ENCODE results near the gene RPRD1B. TPM values are rescaled to one million over a fixed set of nuclear protein-coding genes. Genes with fewer than 3 reads are reported as not detected.

RPRD1B gene
- total and polyA plus RNA-seq, 2 of the 8 experiments (the other 6 are each of a cell fraction or from before 2014, with no cell fraction given), result 10.3 to 20.9 TPM

- ChIA-PET CTCF (ENCODE audit: partially characterized antibody) (interaction anchor here (1.0 to 3.7 kb wide), 6 partner anchors 12 to 84 kb away, joined by 3 to 14 read pairs (median 4); no protein-coding TSS in a partner anchor), POLR2A (ENCODE audit: partially characterized antibody) (no interaction called here)
- H2BK15ac ChIP-seq (ENCODE audit: low read length), result no peak overlapping the region
- peak overlapping the region; percentile 27; the same call in 1 of the 2 replicates for H2BK12ac ChIP-seq (ENCODE audit: low read depth, low read length)
- no peak overlapping the region for H2AK5ac ChIP-seq (ENCODE audit: low read depth, low read length)
- H3K79me2 ChIP-seq (ENCODE audit: control insufficient read depth in 1 of 2, insufficient read depth in 2 of 2, low read length in 2 of 2), result no peaks in the 10 kb centered on the region
- H4K91ac ChIP-seq (replicated peaks; ENCODE audit: insufficient read length, low read length), result no peak overlapping the region
- no peak for DNase-seq (ENCODE audit: low read depth in 1 of 2, low spot score in 2 of 2)
- H3K36me3 ChIP-seq (ENCODE audit: control insufficient read depth in 2 of 4, insufficient read depth in 4 of 4, low read length in 3 of 4), result no peaks in the 10 kb centered on the region
- no peak overlapping the region for H4K8ac ChIP-seq (ENCODE audit: extremely low read depth, insufficient read depth, low read length)
- H3K4me1 ChIP-seq (replicated peaks in 1 of 4; ENCODE audit: control insufficient read depth in 3 of 4, insufficient read depth in 4 of 4, low read length in 3 of 4), result peaks cover 0 to 8% (median 0%) of the 10 kb centered on the region in 4 experiments; a peak in 2 of 7 replicates
- H2BK20ac ChIP-seq (ENCODE audit: low read length), result 0 out of 2 replicates have a peak overlapping the region, but pooled peaks have one; percentile 18
- no peak overlapping the region for H3K56ac ChIP-seq (replicated peaks; ENCODE audit: insufficient read length, low read depth, low read length)
- no peak overlapping the region for H3K23ac ChIP-seq (ENCODE audit: insufficient read length)
- H3K14ac ChIP-seq (ENCODE audit: insufficient read length), result no peak overlapping the region
- no peak overlapping the region for H2BK120ac ChIP-seq (replicated peaks; ENCODE audit: low read depth, low read length)
- no peaks in the 10 kb centered on the region for H3K79me1 ChIP-seq (ENCODE audit: low read depth, low read length)
- no peak overlapping the region for H3K4me2 ChIP-seq (ENCODE audit: insufficient read depth in 1 of 2, low read depth in 2 of 2, low read length in 2 of 2)
- no peaks in the 10 kb centered on the region for H3K27me3 ChIP-seq (replicated peaks in 1 of 4; ENCODE audit: control insufficient read depth in 3 of 4, extremely low read depth in 1 of 4, insufficient read depth in 3 of 4, low read length in 3 of 4)
- no peak overlapping the region for H4K5ac ChIP-seq (ENCODE audit: insufficient read length, low read depth, low read length)
- H2BK5ac ChIP-seq (ENCODE audit: low read depth, low read length), result no peak overlapping the region
- no peaks in the 10 kb centered on the region for H4K20me1 ChIP-seq (replicated peaks in 1 of 2; ENCODE audit: control insufficient read depth in 1 of 2, insufficient read depth in 2 of 2, low read length in 2 of 2)
- no peak overlapping the region for H3K4me3 ChIP-seq (ENCODE audit: extremely low read depth in 1 of 4, insufficient read depth in 2 of 4, low read depth in 3 of 4, low read length in 4 of 4)
- H3K18ac ChIP-seq (ENCODE audit: extremely low read depth, low read length), result no peak overlapping the region
- H3K4ac ChIP-seq (replicated peaks; ENCODE audit: insufficient read length, low read depth, low read length), result no peak overlapping the region
- H3K23me2 ChIP-seq (ENCODE audit: low read depth, low read length), result peaks cover 1% of the 10 kb centered on the region; the same call in 1 of the 2 replicates
- WGBS, 2 experiments (ENCODE audit: extremely low coverage in 1 of 2, insufficient coverage in 1 of 2, insufficient read length in 1 of 2, insufficient replicate concordance in 2 of 2, low coverage in 1 of 2, low lambda C conversion rate in 2 of 2, missing lambda C conversion rate in 1 of 2), result 89% methylated on average over 11 of the region's 11 CpGs; no CpG with 5 or more reads in 1 of the 2 experiments
- FAIRE-seq, result no peak
- H3K9ac ChIP-seq (replicated peaks in 1 of 4; ENCODE audit: extremely low read depth in 1 of 4, low read depth in 3 of 4, low read length in 3 of 4), result no peak overlapping the region
- no peak overlapping the region for H3K27ac ChIP-seq (ENCODE audit: low read depth, low read length)
- no peak overlapping the region for H2AFZ ChIP-seq (ENCODE audit: low read length)
- H3K9me3 ChIP-seq (ENCODE audit: insufficient read depth in 2 of 2, low read depth in 1 of 2, low read length in 1 of 2), result no peaks in the 10 kb centered on the region
- TF ChIP-seq, protein P1, sequence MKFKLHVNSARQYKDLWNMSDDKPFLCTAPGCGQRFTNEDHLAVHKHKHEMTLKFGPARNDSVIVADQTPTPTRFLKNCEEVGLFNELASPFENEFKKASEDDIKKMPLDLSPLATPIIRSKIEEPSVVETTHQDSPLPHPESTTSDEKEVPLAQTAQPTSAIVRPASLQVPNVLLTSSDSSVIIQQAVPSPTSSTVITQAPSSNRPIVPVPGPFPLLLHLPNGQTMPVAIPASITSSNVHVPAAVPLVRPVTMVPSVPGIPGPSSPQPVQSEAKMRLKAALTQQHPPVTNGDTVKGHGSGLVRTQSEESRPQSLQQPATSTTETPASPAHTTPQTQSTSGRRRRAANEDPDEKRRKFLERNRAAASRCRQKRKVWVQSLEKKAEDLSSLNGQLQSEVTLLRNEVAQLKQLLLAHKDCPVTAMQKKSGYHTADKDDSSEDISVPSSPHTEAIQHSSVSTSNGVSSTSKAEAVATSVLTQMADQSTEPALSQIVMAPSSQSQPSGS (IDR thresholded peaks at IDR 0.05; ENCODE audit: low read length), result no peak
- TF ChIP-seq HDAC2 (IDR thresholded peaks at IDR 0.05; ENCODE audit: borderline replicate concordance in 1 of 2, low read depth in 2 of 2, low read length in 2 of 2) (no peak), KDM4A (IDR thresholded peaks at IDR 0.05; ENCODE audit: low read depth, low read length, severe bottlenecking) (no peak), TAF1 (IDR thresholded peaks at IDR 0.05; ENCODE audit: low read depth, low read length) (no peak), TEAD4 (IDR thresholded peaks at IDR 0.05; ENCODE audit: low read depth, low read length) (no peak), ATF3 (IDR thresholded peaks at IDR 0.05; ENCODE audit: insufficient read depth, low read depth, low read length) (no peak), ZNF274 (IDR thresholded peaks at IDR 0.05; ENCODE audit: borderline replicate concordance, extremely low read depth, low read length) (no peak), CHD1 (IDR thresholded peaks at IDR 0.05; ENCODE audit: low read depth, low read length) (no peak)
- TF ChIP-seq, protein P2, sequence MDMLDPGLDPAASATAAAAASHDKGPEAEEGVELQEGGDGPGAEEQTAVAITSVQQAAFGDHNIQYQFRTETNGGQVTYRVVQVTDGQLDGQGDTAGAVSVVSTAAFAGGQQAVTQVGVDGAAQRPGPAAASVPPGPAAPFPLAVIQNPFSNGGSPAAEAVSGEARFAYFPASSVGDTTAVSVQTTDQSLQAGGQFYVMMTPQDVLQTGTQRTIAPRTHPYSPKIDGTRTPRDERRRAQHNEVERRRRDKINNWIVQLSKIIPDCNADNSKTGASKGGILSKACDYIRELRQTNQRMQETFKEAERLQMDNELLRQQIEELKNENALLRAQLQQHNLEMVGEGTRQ (IDR thresholded peaks at IDR 0.05; ENCODE audit: low read length), result no peak
Measured at GRCh38 chr20:38137441-38138037, 104.0 kb downstream of the RPRD1B start.
